OCI-LY3 (cell line): ENCODE data around the gene CHRNB4.

Experiments
- CTCF ChIP-seq: fragments of 200-600, 300-600 bp; sonication (generic); IDR thresholded peaks from 2 replicates; pipeline ENCODE4 v1.5.1; 2014; ENCODE audit warnings: antibody characterized with exemption, low read length, low read depth
- EZH2phosphoT487 ChIP-seq: fragments of 200-600 bp; shearing (Covaris generic); IDR thresholded peaks from 2 replicates; pipeline ENCODE4 v1.6.1; 2018; ENCODE audit warnings: antibody characterized with exemption, mixed run types, low read depth

- TF ChIP-seq EZH2phosphoT487 (no peak), CTCF (no peak)
Observed at GRCh38 chr15:78671626-78672211, 30.7 kb upstream of the CHRNB4 start.
